Fibroblast of skin of right biceps (primary cell): ENCODE measurements around the gene NRARP.
A peak's percentile ranks its signal among the peaks of the same experiment; 100 is the strongest.

Source experiments
- DNase-seq: peaks from one replicate; pipeline ENCODE4 v3.0.0-alpha.2; 2013

NRARP gene

DNA sequence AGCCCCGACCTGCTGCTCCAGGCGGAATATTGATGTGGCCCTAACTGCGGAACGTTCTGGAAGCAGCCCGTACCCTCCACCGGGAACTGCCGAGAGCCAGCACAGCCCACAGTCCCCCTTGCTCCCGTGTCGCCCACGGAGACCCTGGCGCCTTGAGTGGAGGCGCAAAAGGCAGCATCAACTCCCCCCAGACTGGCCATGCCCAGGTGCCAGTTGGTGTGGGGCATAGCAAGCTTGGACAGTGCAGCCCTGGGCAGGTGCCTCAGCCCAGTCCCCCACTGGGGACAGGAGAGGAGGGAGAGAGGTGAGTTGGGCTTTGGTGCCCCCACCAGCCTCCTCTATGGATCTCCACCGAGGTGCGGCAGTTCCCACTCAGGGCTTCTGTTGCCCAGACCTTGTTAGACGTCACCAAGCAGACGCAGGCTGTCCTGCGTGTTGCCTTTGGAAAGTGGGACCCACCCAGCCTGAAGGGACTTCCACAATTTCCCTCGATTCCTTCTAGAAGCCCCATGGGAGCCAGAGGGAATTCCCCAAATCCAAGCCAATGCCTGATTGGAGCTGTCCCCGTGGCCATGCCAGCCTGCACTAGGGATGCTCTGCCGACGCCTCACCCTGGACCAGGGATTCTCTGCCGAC lies 19.8 kb upstream of the NRARP start:
- DNase-seq = no peak

DNA sequence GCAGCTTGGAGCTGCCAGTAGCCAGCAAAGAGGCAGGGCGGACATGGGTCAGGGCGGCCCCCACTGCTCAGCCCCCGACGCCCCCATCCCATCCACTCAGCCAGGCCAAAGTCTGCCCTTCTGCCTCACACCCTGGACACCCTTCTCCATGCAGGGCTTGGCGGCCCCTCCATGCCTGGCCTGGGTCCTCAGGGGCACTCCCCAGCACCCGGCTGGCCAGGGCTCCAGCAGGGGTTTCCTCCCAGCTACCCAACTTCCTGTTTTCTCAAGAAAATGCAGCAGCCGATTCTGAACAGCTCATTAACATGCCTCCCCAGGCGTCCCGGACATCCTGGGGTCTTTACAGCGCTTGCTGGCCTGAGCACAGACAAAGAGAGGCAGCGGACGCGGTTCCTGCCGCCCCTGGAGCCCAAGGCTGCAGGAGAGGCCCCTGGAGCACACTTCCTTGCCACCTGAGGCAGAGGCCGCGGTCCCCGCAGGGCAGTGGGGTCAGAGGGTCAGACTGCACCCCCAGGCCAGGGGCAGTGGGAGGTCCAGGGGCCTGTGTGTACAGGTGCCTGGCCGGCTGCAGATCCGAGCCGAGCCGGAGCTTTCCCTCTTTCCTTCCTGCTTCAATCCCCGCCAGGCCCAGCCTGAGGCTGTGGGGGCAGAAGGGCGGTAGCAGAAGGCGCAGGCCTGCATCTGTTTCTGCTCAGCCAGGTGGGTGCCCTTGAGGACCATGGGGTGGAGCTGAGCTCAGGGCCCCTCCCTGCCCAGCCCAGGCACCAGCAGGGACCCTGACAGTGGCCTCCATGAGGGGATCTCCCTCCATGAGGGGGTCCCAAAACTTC lies 18.7 kb upstream of the NRARP start:
- DNase-seq = no peak

DNA sequence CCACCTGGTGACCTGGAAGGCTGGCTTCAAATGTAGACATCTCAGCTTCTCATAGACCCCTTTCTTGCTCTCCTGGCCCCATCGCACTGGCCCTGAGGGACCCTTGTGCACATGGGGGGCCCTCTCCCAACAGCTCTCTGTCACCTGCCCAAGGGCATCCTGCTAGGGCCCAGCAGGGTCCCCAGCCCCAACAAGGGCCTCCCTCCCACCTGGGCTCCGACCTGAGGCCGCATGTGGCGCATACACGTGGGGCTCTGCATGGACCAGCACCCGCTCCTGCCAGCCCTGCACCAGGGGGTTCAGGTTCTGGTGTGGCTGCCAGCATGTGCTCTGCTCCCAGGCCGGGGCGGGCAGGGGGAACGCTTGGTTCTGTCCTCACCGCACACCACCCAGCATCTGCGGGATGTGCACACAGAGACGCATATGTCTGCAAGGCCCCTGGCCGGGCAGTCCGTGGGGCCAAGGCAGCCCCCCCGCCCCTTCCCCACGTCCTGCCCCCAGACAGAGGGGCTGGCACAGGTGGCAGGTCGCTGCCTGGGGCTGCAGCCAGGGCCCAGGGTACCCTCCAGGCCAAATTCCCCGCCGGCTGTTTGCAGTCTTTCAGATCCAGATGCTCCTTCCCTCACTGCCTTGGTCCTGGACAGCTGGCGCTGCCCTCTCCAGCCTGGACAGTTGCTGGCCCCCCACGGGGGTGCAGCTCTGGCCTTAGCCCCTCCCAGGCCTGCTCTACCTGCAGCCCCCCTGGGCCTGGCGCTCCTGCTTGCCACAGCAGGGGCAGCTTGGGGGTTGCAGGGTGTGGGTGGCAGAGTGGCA lies 17.9 kb upstream of the NRARP start:
- DNase-seq = no peak

DNA sequence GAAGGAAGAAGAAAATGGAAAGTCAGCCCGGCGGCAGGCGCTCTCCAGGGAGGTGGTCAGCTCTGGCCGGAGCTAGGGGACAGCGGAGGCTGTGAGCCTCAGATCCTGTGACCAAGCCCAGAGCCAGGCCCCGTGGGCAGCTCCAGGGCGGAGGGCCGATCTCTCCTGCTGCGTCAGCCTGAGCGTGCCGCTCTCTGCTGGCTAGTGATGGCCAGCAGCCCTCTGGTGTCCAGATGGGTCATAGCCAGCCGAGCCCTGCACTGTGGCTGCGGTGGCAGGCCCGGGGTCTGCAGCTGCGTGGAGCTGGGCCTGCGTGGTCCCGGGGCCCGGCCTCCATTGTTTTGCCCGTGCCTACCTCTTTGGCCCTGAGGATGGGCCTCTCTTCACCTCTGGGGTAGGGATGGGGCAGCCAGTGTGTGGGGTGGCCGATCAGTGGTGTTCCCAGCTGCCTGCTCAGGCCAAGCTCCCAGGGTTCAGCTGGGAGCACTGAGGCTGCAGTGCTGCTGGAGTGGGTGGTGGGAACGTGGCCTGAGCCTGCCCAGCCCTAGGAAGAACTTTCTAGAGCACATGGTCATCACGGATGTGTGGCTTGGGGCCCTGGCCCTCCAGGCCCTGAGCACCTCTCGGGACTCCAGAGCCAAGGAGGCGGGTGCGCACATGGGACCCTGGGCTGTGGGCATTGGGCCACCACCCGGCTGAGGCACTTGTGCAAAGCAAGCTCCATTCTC lies 17.1 kb upstream of the NRARP start:
- no peak for DNase-seq

DNA sequence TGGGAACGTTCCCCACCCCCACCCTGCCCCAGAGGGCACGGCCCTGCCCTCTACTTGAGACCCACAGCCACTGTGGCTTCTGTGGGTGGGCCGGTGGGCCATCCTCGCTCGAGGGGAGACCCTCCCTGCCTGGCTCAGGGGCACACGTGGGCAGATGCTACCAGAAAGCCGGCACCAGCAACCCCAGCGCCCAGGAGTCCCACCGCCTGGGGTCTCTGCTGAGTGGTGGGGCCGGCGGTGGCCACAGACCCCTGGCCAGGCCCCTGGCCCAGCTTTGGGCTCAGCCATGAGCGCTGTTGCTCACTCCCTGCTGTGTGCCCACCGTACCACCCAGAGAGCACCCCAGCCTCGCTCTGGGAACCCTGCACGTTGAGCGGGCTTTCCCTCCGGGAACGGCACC lies 16.5 kb upstream of the NRARP start:
- DNase-seq = no peak

DNA sequence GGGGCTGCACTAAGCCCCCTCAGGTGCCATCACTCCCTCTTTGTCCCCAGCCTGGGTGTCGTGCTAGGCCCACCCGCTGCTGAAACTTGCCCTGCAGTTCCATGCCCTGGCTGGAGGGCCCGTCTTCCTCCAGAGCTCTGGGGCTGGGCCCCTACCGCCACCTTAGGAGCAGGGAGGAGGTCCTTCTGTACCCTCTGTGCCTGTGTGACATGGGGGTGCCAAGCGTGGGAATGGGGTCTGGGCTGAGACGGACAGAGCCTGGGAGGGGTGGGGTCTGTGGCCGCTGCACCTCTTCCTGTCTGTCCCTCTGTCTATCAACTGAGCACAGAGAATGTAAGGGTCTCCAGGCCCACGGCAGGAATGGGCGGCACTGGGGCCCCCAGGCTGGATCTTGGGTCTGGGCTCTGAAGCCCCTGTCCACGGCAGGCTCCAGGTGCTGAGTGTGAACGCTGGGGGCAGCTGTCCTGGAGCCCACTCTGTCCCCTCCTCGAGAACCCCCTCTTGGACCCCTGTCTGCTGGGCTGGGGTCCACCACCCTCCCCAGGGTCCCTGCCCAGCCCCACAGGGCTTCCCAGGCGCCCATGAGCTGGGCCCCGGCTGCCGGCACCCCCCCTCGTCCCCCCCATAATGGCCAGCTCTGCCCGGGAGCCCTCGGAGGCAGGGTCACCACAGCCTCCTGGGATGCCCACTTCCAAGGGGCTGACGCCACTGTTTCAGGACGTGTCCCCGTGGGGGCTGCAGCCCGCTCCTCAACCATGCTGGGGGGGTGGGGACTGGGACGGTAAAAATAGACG lies 15.8 kb upstream of the NRARP start:
- DNase-seq = no peak

DNA sequence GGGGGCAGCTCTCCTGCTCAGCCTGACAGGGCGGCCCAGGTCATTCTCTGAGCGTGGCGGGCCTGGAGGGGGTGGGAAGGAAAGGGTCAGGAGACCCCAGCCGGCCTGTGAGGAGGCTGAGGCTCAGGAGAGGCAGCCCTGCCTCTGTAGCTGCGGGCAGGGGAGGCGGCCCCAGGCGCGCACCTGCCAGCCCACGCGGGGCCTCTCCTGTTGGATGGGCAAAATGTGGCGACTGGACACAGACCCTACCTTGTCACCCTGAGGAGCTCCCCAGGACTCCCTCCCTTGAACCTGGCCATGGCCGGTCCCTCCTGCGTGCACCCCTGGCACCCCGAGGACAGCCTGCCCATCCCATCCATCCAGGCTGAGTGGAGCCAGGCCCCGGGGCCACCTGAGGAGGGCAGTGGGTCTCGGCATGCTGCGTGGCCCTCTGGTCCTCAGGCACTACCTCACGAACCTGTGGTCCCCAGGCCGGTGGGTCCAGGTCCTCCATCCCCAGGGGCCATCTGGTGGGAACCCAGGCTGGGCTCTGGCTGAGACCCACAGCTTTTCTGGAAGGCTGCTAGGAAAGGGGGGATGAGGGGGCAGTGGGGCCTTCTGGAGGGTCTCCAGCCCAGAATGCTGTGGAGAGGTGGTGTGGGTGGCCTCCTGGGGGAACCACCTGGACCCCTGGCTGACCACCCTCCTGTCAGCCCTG lies 15.1 kb upstream of the NRARP start:
- no peak for DNase-seq

DNA sequence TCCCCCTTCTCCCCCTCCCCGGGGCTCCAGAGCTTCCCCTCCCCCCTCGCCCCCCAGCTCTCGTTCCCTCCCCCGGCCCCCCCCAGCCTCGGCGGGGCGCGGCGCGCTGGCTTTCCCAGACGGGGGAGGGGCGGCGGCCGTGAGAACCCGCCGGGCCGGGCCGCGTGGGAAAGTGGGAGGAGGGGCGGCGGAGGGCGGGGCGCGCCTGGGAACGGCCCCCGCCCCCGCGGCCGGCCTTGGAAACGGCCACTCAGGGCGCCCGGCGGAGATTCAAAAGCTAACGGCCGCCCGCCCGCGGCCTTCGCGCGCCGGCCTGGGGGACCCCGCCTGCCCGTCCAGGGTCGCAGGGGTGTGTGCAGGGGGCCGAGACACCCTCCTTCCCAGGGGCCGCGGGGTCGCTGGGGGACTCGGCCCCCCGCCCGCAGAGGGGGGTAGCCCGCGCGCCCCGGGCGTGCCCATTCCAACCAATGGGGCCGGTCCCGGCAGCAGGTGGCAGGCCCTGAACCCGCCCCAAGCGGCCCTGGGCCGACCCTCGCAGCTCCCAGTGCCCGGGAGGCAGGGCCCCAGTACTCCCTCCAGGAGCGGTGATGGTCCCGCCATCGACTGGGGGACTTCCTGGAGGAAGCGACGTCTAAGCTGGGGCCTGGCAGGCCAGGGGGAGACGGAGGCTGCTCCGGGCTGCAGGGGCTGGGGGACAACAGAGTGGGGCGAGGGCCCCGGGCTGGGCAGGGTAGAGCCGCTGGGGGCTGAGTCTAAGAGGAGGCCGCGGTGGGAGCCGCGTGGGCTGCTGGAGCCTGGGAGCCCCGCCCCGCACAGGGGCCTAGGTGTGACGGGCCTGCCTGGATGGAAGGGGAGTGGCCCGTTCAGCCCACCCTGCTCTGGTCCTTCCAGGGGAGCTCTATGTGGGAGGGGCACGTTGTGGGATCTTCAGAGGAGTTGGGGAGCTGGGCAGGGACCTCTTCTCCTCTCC lies 14.2 kb upstream of the NRARP start:
- peak; percentile 56 for DNase-seq

DNA sequence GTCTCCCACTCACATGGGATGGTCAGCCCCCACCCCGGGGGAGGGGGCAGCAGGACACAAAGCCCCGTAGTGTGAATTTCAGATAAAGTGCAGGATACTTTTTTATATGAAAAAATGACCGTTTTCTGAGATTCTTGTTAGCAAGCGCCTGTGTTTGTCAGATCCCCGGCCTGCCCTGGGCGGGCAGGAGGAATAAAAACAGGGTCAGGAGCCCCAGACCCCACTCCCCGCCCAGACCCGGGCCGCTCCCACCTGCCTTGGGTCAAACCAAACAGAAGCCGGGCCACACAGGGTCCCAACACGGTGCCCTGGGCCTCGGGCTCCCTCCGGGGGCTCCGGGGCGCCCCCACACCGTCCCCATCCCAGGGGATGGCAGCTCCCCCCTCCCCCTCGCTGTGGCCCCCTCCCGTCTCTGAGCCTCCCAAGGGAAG lies 13.5 kb upstream of the NRARP start:
- DNase-seq = no peak

DNA sequence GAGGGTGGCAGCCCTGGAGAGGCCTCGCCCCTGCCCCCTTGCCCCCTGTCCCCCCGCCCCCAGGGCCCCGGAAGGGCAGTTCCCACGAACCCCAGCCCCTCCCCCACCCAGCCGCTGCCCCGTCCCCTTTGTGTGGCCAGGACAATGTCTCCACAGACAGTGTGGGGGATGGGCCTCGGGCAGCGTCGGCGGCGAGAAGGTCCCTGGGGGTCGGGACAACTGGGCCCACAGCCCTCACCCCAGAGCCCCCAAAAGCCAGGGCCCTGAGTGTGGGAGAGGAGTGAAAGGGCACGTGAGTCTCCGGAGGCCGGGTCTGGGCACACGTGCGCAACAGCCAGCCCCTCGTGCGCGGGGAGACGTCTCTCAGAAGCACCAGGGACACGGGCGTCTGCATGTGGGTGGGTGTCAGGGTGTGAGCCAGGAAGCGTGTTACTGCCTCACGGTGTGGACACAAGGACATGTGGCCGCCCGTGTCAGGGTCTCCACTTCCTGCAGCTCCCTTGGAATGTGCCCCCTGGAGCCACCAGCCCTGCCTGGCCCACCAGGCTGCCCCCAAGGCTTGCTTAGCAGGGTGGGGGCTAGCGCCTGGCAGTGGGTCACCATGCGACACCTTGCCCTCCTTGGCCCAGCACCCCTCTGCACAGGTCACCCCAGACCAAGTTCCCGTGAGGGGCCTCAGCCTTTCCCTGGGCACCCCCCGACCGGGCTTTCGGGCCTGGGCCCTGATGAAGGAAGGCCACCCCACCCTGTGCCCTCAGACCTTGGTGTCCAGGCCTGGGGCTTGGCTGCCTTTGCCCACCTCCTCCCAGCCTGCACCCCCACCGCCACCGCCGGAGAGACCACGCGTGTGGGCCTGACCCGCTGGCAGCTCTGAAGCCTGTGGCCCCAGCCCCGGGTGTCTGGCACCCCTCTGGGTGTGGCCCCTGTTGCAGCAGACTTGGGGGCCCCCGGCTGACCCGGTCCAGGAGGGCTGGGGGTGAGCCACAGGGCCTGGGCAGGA lies 12.8 kb upstream of the NRARP start:
- no peak for DNase-seq

DNA sequence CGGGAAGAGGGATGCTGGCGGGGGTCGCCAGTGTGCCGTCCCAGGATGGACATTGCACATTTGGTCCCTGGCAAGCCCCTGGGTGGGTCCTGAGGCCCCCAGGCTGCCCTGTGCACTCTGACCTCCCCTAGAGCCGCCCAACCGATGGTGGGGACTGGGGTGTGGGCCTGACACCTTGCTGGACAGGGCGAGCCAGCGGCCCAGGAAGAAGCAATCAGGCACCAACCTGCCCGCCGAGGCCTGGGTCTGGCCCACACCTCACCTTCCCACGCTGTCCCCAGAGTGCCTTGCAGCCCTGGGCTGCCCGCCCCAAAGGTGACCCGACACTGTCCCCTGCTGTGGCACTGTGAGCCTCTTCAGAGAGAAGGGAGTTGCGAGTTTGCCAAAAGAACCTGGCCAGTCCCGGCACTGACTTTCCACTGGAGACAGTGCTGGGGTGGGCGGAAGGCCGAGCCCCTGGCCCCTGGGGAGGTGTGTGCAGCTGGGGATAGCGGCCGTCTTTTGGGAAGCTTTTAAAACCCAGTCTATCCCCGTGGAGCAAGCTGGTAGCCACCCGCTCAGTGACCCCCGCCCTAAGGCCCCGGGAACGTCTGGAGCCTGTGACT lies 12.0 kb upstream of the NRARP start:
- DNase-seq = no peak

DNA sequence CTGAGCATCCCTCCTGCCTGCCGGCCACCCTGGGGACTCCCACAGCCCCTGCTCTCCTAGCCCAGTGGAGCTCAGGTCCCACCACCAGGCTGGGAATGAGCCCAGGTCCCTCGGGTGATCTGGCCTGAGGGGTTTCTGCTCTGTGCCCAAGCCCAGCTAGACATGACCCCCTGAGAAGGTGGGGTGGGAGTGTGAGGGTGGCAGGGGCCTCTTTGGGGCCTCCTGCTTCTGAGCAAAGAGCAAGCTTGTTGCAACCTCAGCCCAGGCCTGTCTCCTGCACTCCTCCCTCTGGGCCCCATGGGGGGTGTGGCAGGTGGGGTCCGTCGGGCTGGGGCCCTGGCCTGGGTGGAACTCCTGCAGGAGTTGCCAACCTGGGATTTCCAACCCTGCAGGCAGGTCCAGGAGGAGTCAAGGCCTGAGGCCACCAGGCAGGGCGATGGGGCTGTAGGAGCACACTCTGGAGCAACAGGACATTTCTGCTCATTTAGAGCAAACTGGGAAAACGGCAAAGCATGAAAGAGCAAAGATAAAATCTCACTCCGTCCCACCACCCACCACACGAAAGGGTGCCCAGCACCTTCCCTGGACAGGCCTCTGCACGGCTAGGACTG lies 11.4 kb upstream of the NRARP start:
- DNase-seq = no peak

DNA sequence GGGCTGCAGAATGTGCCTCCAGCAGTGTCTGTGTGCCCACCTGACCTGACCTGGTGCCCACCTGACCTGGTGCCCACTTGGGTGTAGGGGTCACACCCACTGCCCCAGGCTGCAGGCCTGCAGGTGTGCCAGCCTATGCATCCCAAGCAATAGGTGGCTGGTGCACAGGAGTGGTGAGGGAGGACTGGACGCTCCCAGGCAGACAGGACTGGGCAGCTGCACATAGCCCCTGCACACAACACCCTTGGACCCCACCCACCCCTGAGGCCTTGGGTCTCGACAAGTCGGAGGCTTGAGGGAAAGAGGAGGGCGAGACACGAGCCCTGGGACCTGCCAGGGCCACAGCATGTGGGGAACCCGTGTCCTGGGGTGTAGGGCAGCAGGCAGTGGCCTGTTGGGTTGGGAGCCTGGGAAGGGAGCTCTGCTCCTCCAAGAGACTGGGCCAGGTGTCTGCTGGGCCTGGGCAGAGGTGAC lies 10.8 kb upstream of the NRARP start:
- no peak for DNase-seq

DNA sequence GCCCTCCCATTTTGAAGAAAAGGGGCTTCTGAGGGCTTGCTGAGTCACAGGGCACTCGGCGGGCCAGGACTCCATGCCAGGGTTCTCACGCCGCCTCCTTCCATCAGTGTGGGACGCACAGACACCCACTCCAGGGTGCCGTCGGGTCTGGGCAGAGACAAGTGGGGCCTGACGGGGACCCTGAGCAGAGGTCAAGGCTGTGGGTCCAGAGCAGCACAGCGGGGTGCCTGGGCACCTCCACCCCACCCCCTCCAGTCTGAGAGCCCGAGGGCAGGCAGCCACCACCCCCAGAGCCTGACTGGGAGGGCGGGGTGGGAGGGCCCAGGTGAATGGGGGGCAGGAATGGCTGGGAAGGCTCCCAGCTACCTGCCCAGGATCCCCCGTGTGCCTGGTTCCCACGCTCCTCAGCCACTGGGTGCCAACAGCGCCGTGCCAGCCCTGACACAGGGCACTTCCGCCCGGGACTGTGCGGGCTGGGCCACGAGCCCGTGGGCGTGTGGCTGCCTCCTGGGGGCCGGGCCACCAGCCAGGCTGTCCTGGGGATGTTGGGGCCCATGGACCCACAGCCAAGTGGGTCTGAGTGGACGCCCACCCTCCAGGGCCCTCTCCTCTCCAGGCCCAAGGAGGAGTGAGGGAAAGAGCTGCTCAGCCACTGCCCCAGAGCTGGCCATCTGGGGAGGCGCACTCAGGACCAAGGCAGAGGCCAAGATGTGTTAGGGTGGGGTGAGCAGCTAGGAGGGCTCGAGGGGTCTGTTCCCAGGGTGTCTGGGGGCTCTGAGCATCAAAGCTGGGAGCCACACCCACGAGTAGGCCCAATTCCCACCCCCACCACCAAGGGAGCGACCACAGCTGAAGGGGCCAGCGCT lies 10.1 kb upstream of the NRARP start:
- DNase-seq = no peak

DNA sequence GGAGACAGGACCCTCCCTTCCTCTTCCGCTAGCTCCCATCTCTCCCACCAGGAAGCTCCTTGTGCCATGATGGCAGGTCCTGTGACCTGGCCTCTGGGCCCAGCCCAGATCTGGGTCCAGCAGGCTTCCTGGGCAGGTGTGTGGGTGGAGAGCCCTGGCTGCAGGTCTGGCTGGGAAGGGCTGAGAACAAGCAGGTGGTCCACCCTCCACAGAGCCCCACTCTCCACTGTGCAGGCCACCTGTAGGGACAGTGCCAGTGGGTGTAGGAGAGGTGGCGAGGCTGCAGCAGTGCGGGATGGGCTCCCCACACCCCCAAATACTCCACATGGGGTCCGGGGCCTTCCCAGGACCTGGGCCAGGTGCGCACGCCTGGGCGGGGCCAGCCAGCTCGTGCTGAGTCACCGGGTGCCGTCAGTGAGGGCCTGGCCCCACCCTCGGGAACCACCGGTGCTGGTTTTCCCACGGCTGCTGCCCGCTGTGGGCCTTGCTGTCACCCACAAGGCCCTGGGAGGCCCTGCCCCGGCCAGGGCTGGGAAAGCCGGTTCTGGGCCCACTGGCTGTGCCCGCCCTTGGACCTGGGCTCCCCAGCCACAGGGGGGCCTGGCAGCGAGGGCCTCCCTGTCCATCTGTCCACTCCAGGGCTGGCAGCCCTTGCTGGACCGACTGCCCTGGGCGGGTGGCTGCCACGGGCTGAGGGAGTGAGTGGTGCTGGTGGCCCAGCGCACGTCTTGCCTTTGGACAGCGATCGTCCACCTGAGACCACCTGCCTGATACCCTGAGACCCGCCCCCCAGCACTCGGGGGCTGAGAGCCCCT lies 9.3 kb upstream of the NRARP start:
- no peak for DNase-seq
